NCI-H2227 (cell line): ENCODE measurements around the gene BIRC7.

Experiments
- DNase-seq: peaks from one replicate; lab custom pipeline; 2025; ENCODE audit not compliant: unreplicated experiment; lab: John Stamatoyannopoulos, UW

BIRC7 gene

GRCh38 chr20:63280371-63280770 is 44.7 kb downstream of the BIRC7 start:
- no peak for DNase-seq

GRCh38 chr20:63280929-63281545 is 45.3 kb downstream of the BIRC7 start:
- DNase-seq = no peak

DNA sequence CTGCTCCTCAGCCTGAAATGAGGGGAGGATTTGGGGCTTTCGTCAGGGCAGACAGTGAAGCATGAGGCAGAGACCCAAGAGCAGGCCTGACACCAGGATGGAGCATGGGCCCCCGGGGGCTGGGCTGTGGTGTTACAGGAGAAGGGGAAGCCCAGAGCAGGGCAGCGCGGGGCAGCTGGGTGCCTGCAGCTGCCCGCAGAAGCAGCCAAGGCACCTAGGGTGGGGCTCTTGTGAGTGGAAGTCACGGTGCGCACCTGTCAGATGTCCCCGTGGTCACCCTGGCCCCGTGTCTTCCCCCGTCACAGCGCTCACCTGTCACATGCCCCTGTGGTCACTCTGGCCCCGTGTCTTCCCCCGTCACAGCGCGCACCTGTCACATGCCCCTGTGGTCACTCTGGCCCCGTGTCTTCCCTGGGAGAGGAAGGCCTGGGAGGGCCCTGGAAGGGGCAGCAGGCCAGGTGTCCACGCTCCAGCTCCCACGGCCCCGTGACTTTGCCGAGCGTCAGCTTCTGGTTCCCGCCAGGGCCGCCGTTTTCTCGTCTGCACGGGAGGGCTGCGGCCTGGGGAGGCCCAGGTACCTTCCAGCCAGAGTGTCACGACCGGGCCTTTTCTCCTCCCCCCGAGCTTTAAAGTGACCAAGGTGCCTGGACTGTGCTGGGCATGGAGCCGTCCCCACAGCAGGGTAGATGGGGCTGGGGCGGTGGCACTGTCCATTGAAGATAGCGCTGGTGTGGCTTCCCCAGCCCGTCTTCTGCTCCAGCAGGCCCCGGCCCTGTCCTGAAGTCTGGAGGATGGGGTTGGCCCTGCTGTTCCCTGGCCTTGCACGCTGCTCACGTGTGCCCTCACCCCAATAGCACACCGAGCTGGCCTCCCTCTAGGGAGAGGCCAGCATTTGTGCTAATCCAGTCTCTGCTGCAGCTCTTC is 46.3 kb downstream of the BIRC7 start:
- no peak for DNase-seq

DNA sequence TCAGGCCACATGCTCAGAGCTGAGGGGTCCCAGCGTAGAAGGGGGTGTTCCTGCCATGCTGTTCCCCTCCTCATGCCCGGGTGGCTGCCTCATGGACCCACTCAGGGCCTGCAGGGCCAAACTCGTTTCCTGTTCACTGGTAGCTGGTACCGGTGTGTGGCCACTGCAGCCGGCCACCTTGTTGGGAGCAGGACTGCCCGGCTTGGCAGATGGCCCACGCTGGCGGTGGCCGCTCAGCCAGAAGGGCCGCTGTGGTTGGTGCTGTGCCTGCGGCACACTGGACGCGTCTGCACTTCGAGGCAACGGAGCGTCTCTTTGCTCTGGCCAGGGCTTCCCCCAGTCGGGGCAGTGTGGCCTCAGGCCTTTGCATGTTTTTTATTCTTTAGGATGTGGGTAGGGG is 47.2 kb downstream of the BIRC7 start:
- DNase-seq = no peak

DNA sequence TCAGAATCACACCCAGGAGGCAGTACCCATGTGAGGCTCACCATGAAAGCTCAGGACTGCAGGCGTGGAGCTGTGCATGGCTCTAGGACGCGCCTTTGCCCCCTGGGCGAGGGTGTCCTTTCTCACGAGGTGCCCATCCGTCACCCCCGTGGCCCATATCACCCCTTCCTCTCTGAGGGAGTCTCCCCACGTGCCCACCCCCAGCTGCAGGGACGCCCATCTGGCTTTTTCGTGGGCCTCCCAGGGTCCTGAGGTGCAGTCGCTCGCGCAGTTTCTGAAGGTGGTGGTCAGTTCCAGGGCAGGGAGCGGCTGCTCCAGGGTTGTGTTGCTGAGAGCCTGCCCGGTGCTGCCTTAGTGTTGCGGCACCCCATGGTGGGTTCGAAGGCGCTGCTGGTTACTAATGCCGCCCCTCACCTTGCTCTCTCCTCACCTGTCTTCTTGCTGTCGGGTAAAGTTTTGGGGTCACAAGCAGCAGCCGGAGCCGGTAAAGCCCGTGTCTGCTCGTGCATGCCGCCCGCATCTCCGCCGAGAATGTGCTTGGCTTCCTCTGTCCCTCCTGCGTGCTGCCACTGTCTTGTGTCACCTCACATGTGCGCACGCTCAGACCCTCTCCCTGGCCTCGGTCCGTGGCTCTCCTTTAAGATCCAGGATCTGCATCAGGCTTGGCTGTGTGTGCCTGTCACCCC is 47.8 kb downstream of the BIRC7 start:
- DNase-seq = no peak

GRCh38 chr20:63284083-63284440 is 48.4 kb downstream of the BIRC7 start:
- DNase-seq = no peak

- DNase-seq = no peak
Measured at GRCh38 chr20:63284544-63284949, 48.8 kb downstream of the BIRC7 start.

DNA sequence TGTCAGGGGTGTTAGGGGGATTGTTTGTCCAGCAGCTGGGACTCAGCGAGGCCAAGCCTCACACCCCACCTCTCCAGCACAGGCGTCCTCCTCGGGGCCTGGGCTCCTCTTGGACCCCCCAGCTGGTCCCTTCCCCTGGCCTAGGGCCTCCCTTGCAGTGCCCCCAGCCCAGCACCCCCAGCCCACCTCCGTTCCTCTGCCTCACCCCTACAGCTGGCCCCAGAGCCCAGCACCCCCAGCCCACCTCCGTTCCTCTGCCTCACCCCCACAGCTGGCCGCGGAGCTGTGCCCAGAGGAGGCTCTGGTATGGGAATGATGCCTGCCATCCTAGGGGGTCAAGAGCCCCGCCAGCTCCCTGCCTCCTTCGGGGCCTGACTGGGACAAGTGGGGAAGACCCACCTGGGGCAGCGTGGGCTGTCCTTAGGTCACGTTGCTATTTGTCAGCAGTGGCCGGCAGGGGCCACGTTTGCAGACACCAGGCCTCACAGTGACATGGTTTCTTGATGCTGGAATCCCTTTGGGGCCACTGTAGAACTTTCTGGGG is 49.3 kb downstream of the BIRC7 start:
- DNase-seq = no peak

DNA sequence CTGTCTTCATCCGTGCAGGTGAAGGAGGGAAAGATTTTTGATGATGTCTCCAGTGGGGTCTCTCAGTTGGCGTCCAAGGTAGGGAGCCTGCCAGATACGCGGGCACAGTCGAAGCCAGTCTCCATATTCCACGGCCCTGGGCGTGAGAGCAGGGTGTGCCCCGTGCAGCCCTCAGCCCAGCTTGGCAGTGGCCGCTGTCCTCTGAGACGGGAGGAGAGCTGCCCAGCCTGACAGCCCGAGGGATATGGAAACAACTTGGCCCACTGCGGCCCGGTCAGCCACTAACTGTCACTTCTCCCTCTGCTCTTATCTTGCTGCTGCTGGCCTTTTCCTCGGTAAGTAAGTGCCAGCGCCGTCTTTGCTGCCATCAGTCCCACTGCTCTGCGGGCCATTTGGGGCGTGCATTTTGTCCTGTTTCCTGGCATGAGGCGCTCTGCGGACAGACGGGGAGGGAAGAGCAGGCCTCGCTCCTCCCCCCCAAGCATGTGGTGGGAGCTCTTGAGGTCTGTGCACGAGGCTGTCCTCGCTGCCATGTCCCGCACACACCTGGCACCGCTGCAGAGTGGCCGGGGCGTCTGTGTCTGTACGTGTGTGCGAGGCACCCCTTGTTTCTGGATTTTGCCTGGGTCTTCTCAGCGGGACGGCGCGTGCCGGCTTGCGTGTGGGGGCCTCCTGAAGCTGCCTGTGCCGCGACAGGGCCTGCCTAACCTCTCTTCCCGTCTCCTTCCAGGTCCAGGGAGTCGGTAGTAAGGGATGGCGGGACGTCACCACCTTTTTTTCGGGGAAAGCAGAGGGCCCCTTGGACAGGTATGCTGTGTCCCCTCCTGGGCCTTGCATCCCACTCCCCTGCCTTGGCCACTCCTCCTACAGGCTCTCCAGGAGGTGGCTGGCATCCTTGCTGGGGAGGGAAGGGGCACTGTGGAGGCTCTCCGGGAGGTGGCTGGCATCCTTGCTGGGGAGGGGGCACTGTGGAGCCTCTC is 50.2 kb downstream of the BIRC7 start:
- DNase-seq = no peak

GRCh38 chr20:63286781-63287696 is 51.3 kb downstream of the BIRC7 start:
- DNase-seq = no peak

- DNase-seq = no peak
Measured at GRCh38 chr20:63287697-63288580, 52.2 kb downstream of the BIRC7 start.

DNA sequence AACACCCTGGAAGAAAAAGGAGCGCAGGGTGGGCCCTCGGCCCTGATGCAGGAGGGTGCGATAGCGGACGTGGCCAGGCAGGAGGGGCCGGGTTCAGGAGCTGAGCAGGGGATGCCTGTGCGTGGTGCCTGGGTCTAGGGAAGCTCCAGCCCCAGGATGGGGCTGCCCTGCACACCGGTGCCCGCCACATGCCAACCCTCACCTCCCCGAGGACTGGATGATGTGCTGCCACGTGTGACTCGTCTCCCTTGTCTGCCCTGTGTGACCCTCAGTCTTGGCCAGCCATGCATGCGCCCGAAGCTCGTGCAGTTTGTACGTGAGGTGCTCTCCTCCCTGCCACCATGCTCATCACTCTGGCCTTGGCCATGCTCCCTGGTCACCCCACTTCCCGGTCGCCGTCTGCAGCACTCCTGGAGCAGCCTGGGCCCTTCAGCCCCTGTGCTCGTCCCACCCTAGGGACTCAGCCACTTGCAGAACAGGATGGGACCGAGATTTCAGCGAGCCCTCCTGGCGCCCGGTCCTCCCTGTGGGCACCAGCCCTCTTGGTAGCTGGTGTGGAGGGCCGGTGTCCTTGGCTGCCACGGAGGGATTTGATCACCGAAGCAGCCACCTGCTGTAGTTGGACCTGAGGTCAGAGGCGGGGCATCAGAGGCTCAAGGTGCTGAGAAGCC is 53.0 kb downstream of the BIRC7 start:
- DNase-seq = no peak

DNA sequence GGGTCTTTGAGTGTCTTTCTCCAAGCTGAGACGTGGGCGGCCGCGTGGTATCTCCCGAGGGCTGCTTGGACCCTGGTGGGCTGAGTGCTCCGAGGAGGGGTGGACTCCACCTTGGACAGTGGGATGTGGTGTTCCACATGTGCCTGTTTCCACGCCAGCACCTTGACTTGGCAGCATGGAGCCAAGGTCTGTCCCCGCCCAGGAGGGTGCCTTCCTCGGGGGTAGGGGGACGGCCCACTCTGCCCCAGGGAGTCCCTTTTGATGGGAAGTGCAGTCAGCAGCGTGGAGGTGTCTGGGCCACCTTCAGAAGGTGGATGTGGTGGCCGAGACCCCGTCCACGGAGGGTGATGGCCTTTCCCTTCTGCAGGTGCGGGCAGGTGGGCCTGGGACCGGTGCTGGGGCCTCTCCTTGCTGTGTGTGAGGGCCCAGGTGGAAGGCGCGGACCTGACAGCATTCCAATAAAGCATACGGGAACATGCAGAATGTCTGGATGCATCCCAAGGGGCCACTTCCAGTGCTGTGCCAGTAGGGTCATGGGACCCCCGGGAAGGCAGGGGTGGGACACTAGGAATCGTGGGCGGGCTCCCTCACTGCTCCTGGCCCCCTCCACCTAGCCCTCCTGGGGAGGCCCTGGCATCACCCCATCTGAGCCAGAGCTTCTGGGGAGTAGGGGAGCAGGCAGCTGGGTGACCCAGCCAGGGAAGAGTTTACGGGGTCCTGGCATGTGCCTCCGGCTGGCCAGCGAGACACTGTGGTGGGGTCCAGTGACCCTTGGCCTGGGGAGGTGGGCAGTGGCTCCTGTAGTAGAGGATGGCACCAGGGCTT is 53.8 kb downstream of the BIRC7 start:
- no peak for DNase-seq
